Caco-2 (cell line): ENCODE data around the gene HOTAIR. TPM values are rescaled to one million over a fixed set of nuclear protein-coding genes. Genes with fewer than 3 reads are reported as not detected.

Experiments
- BruUV-seq: library from RNA; stranded (reverse); fragments of 400-500 nt; replicated peaks from 2 replicates; lab custom pipeline; 2021; lab: Mats Ljungman, UMichigan
- CTCF ChIA-PET: fragments of 300-600 bp; sonication (Branson Sonifier 250); formaldehyde crosslinking; loops from one replicate; lab custom pipeline; 2022; ENCODE audit warnings: antibody characterized with exemption; lab: Charles Lee
- POLR2A ChIA-PET: fragments of 300-600 bp; sonication (Branson Sonifier 250); formaldehyde crosslinking; loops from one replicate; lab custom pipeline; 2022; ENCODE audit warnings: antibody characterized with exemption; lab: Charles Lee
- DNase-seq, 2 experiments: peaks; one replicate each; pipeline versions ENCODE4 v3.0.0 to v3.0.0-alpha.2; 2020 to 2022
- H3K27me3 ChIP-seq: replicated peaks from 2 replicates; pipeline ENCODE4 v1.6.0; 2011; ENCODE audit warnings: low read length; ENCODE audit not compliant: control insufficient read depth, insufficient read depth
- H3K36me3 ChIP-seq: 2 replicates; pipeline ENCODE4 v1.5.1; 2011; ENCODE audit warnings: low read length; ENCODE audit not compliant: control insufficient read depth, insufficient read depth
- H3K4me1 ChIP-seq: fragments of 250-450 bp; sonication (Bioruptor Pico); 2 replicates; pipeline ENCODE4 v1.5.1; 2020; ENCODE audit warnings: mild to moderate bottlenecking
- H3K4me3 ChIP-seq: 2 replicates; pipeline ENCODE4 v1.5.1; 2011; ENCODE audit warnings: low read depth, mild to moderate bottlenecking, control low read depth, low read length
- H3K9me3 ChIP-seq: fragments of 250-450 bp; sonication (Bioruptor Pico); 2 replicates; pipeline ENCODE4 v1.5.1; 2020; ENCODE audit warnings: mild to moderate bottlenecking, moderate library complexity
- H3K27ac Mint-ChIP-seq: one replicate; pipeline ENCODE4 v1.8.0; 2022; ENCODE audit warnings: mixed read lengths; ENCODE audit not compliant: unreplicated experiment
- H3K27me3 Mint-ChIP-seq: one replicate; pipeline ENCODE4 v1.8.0; 2022; ENCODE audit warnings: mixed read lengths; ENCODE audit not compliant: insufficient read depth, unreplicated experiment
- H3K36me3 Mint-ChIP-seq: one replicate; pipeline ENCODE4 v1.8.0; 2022; ENCODE audit warnings: mild to moderate bottlenecking, mixed read lengths; ENCODE audit not compliant: insufficient read depth, unreplicated experiment
- H3K4me1 Mint-ChIP-seq: one replicate; pipeline ENCODE4 v1.8.0; 2022; ENCODE audit warnings: low read depth, mixed read lengths; ENCODE audit not compliant: unreplicated experiment
- H3K4me3 Mint-ChIP-seq: one replicate; pipeline ENCODE4 v1.8.0; 2022; ENCODE audit warnings: mild to moderate bottlenecking, moderate library complexity, mixed read lengths; ENCODE audit not compliant: unreplicated experiment
- H3K9me3 Mint-ChIP-seq: one replicate; pipeline ENCODE4 v1.8.0; 2022; ENCODE audit warnings: mixed read lengths; ENCODE audit not compliant: unreplicated experiment
- intact Hi-C: fragments of 100-400 bp; cut with micrococcal nuclease; formaldehyde crosslinking; loops from one replicate; pipeline ENCODE4 v1.10.0; 2022; ENCODE audit not compliant: unreplicated experiment
- total RNA-seq: library from RNA; stranded (reverse); gene quantifications from 2 replicates; pipeline ENCODE4 v1.2.3, GENCODE V29; 2022
- TF ChIP-seq, protein P1 (sequence below), 2 experiments: fragments of 200-600 bp in 1 of 2; IDR thresholded peaks; 1 replicate in 1 of 2; 2 replicates in 1 of 2; pipeline versions ENCODE4 v1.5.1 to v1.8.0; 2011 to 2022; ENCODE audit warnings: antibody characterized with exemption in 1 of 2, control low read depth in 1 of 2, inconsistent platforms in 1 of 2, low read depth in 1 of 2, low read length in 1 of 2, mild to moderate bottlenecking in 1 of 2, moderate library complexity in 1 of 2; ENCODE audit not compliant: insufficient read depth in 1 of 2, severe bottlenecking in 1 of 2, unreplicated experiment in 1 of 2

Gene HOTAIR
- total RNA-seq, 1 experiment from 2014 or later, result 1.9 TPM

DNA sequence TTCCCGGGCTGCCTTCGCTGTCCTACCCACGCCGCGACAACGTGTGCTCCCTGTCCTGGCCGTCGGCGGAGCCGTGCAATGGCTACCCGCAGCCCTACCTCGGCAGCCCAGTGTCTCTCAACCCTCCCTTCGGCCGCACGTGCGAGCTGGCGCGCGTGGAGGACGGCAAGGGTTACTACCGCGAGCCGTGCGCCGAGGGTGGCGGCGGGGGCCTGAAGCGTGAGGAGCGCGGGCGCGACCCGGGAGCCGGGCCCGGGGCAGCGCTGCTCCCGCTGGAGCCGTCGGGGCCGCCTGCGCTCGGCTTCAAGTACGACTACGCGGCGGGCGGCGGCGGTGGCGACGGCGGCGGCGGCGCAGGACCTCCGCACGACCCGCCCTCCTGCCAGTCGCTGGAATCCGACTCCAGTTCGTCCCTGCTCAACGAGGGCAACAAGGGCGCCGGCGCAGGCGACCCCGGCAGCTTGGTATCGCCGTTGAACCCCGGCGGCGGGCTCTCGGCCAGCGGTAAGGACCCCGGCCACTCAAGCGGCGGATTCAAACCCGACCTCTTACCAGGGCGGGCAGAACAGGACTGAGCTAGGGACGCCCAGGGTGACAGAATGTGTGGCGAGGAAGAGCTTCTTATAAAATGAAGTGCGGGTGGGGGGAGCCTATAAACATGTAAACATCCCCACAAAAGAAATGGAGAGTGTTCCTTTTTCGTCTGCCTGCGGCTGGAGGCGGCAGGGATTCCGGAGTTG is 19.5 kb downstream of the HOTAIR start:
- Histone ChIP-seq H3K27me3 (no peaks in the 10 kb centered on the region), H3K9me3 (no peaks in the 10 kb centered on the region), H3K36me3 (no peaks in the 10 kb centered on the region), H3K4me3 (peak overlapping the region; percentile 94), H3K4me1 (peaks cover 28% of the 10 kb centered on the region)
- TF ChIP-seq, protein P1, sequence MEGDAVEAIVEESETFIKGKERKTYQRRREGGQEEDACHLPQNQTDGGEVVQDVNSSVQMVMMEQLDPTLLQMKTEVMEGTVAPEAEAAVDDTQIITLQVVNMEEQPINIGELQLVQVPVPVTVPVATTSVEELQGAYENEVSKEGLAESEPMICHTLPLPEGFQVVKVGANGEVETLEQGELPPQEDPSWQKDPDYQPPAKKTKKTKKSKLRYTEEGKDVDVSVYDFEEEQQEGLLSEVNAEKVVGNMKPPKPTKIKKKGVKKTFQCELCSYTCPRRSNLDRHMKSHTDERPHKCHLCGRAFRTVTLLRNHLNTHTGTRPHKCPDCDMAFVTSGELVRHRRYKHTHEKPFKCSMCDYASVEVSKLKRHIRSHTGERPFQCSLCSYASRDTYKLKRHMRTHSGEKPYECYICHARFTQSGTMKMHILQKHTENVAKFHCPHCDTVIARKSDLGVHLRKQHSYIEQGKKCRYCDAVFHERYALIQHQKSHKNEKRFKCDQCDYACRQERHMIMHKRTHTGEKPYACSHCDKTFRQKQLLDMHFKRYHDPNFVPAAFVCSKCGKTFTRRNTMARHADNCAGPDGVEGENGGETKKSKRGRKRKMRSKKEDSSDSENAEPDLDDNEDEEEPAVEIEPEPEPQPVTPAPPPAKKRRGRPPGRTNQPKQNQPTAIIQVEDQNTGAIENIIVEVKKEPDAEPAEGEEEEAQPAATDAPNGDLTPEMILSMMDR (IDR thresholded peaks at IDR 0.05; ENCODE audit: insufficient read depth in 1 of 2, low read depth in 1 of 2, low read length in 1 of 2, severe bottlenecking in 1 of 2, unreplicated experiment in 1 of 2), result no peak
- peak overlapping the region; percentile 71 for H3K4me3 Mint-ChIP-seq
- POLR2A ChIA-PET, result interaction anchor here (0.6 to 1.8 kb wide), 3 partner anchors 14 to 17 kb away, joined by 3 to 5 read pairs (median 3); no protein-coding TSS in a partner anchor
- DNase-seq, result peak in 1 of 2 experiments; percentile 55
- no peaks in the 10 kb centered on the region for H3K9me3 Mint-ChIP-seq
- peaks cover 14% of the 10 kb centered on the region for H3K4me1 Mint-ChIP-seq
- TSS peak; percentile 47 for BruUV-seq
- peaks cover 9% of the 10 kb centered on the region for H3K36me3 Mint-ChIP-seq
- H3K27ac Mint-ChIP-seq, result peak overlapping the region; percentile 76
- no peaks in the 10 kb centered on the region for H3K27me3 Mint-ChIP-seq
- CTCF ChIA-PET, result interaction anchor here (0.6 to 1.2 kb wide), 3 partner anchors 17 to 1009 kb away, joined by 3 to 16 read pairs (median 5); partner anchors contain the start of gene HOXC13
- intact Hi-C loops, result loop anchor here (2.0 kb wide), 1 partner anchor 24 kb away; no protein-coding TSS in a partner anchor

DNA sequence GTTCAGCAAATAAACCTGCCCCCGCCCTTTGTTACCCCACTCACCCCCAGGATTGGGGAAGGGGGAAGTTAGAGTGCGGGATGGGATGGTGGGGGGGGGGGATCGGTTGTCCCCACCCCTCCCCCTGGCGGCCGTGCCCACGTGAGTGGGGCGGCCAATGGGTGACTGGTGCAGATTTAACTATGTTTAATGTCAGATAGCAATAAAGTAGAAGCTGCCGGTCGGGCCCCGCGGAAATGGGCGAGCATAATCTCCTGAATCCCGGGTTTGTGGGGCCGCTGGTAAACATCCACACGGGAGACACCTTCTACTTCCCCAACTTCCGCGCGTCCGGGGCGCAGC is 20.1 kb downstream of the HOTAIR start, which contains the start of gene HOXC12:
HOXC12 (plus strand) TSS at position 210 of the 342 bp plus-strand sequence; CDS start at position 237, 27 bp downstream.
- H3K36me3 ChIP-seq, result no peaks in the 10 kb centered on the region
- peak; percentile 63 to 73 for DNase-seq
- peaks cover 14% of the 10 kb centered on the region for H3K4me1 Mint-ChIP-seq
- intact Hi-C loops, result loop anchor here (1.0 to 5.0 kb wide), 3 partner anchors 16 to 147 kb away; partner anchors contain the start of gene HOXC13
- peak within 1 kb of the TSS; percentile 94 for H3K4me3 ChIP-seq
- BruUV-seq, result no TSS peak
- H3K4me1 ChIP-seq, result peaks cover 31% of the 10 kb centered on the region
- ChIA-PET CTCF (interaction anchor here (0.6 to 1.2 kb wide), 4 partner anchors 16 to 1009 kb away, joined by 3 to 16 read pairs (median 5); partner anchors contain the start of gene HOXC13), POLR2A (interaction anchor here (0.6 to 2.3 kb wide), 4 partner anchors 14 to 24 kb away, joined by 3 to 10 read pairs (median 4); no protein-coding TSS in a partner anchor)
- H3K9me3 Mint-ChIP-seq, result no peaks in the 10 kb centered on the region
- peak within 1 kb of the TSS; percentile 71 for H3K4me3 Mint-ChIP-seq
- H3K27ac Mint-ChIP-seq, result peak within 1 kb of the TSS; percentile 76
- no peaks in the 10 kb centered on the region for H3K27me3 Mint-ChIP-seq
- no peaks in the 10 kb centered on the region for H3K27me3 ChIP-seq
- TF ChIP-seq, protein P1 (IDR thresholded peaks at IDR 0.05; ENCODE audit: insufficient read depth in 1 of 2, low read depth in 1 of 2, low read length in 1 of 2, severe bottlenecking in 1 of 2, unreplicated experiment in 1 of 2), result no peak
- H3K9me3 ChIP-seq, result no peaks in the 10 kb centered on the region
- H3K36me3 Mint-ChIP-seq, result peaks cover 9% of the 10 kb centered on the region
